Motor neuron (in vitro differentiated cells): ENCODE data around the gene COL21A1. TPM values are rescaled to one million over a fixed set of nuclear protein-coding genes. Genes with fewer than 3 reads are reported as not detected.
A peak's percentile ranks its signal among the peaks of the same experiment; 100 is the strongest.
"Not testable (repeated sequence)": the region's sequence is repeated elsewhere in the genome, so short reads cannot be mapped to it uniquely, and the experiment has no call there.

ENCODE experiments used
- ATAC-seq, 8 experiments: fragments of 200-7000 bp; cut with Tn5 transposase; replicated peaks in 6 of 8; 2 replicates each; pipeline ENCODE4 v1.8.0; 2021; ENCODE audit warnings: mild to moderate bottlenecking in 8 of 8, moderate library complexity in 8 of 8
- H3K27ac ChIP-seq, 2 donors: fragments of 250-450 bp; sonication (Bioruptor Pico); 2 replicates each; pipeline ENCODE4 v1.9.0; 2021; ENCODE audit warnings: antibody characterized with exemption in 2 of 2, mild to moderate bottlenecking in 2 of 2, moderate library complexity in 1 of 2
- H3K4me1 ChIP-seq, 2 donors: fragments of 250-450 bp; sonication (Bioruptor Pico); replicated peaks in 1 of 2; 2 replicates each; pipeline ENCODE4 v1.6.1; 2021; ENCODE audit warnings: antibody characterized with exemption in 2 of 2, mild to moderate bottlenecking in 2 of 2, moderate library complexity in 1 of 2
- H3K4me3 ChIP-seq, 5 donors: fragments of 250-450 bp; sonication (Bioruptor Pico); 2 replicates each; pipeline ENCODE4 v1.9.0; 2021; ENCODE audit warnings: antibody characterized with exemption in 5 of 5, mild to moderate bottlenecking in 5 of 5, moderate library complexity in 4 of 5
- whole genome bisulfite sequencing, 10 experiments: fragments of 450-650 bp; shearing (Covaris generic); methylation state at CpG; one replicate each; pipeline ENCODE4 v1.0.0; 2022; 5-methylcytosine and 5-hydroxymethylcytosine counted together
- in situ Hi-C, 9 experiments: fragments of 400-800 bp; cut with MboI; loops; one replicate each; pipeline ENCODE4 v1.15.0; 2021; ENCODE audit warnings: low sequenced_read_pairs in 9 of 9, low pct_unique_long_range_greater_than_20kb in 2 of 9; ENCODE audit not compliant: unreplicated experiment in 9 of 9
- total RNA-seq, 8 experiments: library from RNA; unstranded; fragments of 300-600 nt; gene quantifications; 2 replicates each; pipeline versions ENCODE4 v1.2.3 to v1.2.4, GENCODE V29; 2022

Gene COL21A1
- total RNA-seq, 8 experiments from 2014 or later, result 0.05 to 124 (median 0.62) TPM

- in situ Hi-C loops, result no loop called here
- Histone ChIP-seq H3K4me1 (no peaks in the 10 kb centered on the region), H3K4me3 (no peak overlapping the region), H3K27ac (no peak overlapping the region)
- WGBS, 10 experiments, result 57 to 100% (median 87%) methylated on average over 1 to 3 of the region's 3 CpGs; no CpG with 5 or more reads in 2 of the 10 experiments
- no peak for ATAC-seq
Measured at GRCh38 chr6:56023829-56024228, 223.6 kb downstream of the COL21A1 start.

DNA sequence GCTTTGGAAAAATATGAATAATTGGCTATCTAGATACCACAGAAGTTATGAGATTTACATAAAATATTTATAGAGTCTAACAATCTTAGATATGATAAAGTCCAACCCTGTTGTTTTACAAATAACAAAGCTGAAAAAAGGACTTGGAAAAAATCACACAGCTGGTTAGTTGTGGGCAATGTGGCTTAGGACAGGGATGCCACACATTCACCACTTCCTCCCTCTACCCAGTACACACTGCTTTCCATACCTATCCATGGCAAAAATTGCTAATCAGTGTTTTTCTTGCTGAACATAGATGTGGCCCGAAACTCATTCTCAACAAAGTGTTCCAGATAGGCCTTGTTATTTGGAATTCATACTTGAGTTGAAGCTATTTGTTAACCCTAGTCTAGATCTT lies 224.7 kb downstream of the COL21A1 start:
- ATAC-seq, result no peak
- WGBS, 10 experiments, result 50 to 100% (median 94%) methylated on average over 1 of the region's 1 CpG; no CpG with 5 or more reads in 4 of the 10 experiments
- H3K27ac ChIP-seq, result no peak overlapping the region
- H3K4me1 ChIP-seq, result no peaks in the 10 kb centered on the region
- no peak overlapping the region for H3K4me3 ChIP-seq
- in situ Hi-C loops, result no loop called here

DNA sequence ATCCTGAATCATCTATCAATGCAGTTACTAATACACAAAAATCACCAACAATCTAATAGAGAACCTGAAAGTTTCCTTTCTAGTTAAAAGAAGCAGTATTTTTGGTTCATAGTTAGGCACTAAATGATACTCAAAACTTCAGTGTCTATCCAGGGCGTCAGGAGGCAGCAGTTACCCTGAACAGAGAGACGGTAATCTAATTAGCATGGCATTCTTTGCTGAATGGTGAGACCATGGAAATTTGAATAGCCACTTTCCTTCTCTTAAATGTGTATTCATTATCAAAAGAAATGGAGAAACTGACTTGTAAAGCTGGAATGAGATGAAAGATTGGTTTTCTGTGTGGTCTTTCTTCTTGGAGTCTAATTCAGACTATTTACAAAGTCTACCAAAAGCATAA lies 225.4 kb downstream of the COL21A1 start:
- ATAC-seq, result peak in 1 of 8 experiments; percentile 37
- in situ Hi-C loops, result no loop called here
- no peaks in the 10 kb centered on the region for H3K4me1 ChIP-seq
- no peak overlapping the region for H3K4me3 ChIP-seq
- WGBS, 10 experiments, result 10 to 60% (median 49%) methylated on average over 1 to 2 of the region's 2 CpGs; no CpG with 5 or more reads in 1 of the 10 experiments
- H3K27ac ChIP-seq, result no peak overlapping the region

DNA sequence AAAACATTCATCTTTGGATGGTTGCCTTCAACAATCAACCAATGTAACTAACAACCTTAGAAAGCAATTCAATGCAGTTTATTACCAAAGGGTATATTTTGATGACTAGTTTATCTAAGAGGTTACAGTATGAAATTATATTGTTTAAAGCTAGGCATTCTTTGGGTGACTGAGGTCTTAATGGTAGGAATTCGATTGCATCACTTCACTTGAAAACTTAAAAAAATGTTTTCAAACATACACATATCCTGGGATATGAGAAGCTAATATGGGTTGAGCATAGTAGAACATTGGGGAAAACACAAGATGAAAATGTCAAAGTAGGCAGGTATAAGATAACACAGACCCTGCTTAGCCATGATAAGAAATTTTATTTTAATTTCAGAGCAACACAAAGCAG lies 227.4 kb downstream of the COL21A1 start:
- no peak for ATAC-seq
- Histone ChIP-seq H3K4me1 (no peaks in the 10 kb centered on the region), H3K4me3 (no peak overlapping the region), H3K27ac (no peak overlapping the region)
- in situ Hi-C loops, result no loop called here
- 8 to 100% (median 57%) methylated on average over 1 of the region's 1 CpG; no CpG with 5 or more reads in 2 of the 10 experiments for WGBS, 10 experiments

- no peak overlapping the region for H3K4me3 ChIP-seq
- ATAC-seq, result no peak
- H3K4me1 ChIP-seq, result no peaks in the 10 kb centered on the region
- no peak overlapping the region for H3K27ac ChIP-seq
- in situ Hi-C loops, result no loop called here
- 34 to 100% (median 92%) methylated on average over 1 to 2 of the region's 2 CpGs for WGBS, 10 experiments
Measured at GRCh38 chr6:56017198-56017597, 230.2 kb downstream of the COL21A1 start.

DNA sequence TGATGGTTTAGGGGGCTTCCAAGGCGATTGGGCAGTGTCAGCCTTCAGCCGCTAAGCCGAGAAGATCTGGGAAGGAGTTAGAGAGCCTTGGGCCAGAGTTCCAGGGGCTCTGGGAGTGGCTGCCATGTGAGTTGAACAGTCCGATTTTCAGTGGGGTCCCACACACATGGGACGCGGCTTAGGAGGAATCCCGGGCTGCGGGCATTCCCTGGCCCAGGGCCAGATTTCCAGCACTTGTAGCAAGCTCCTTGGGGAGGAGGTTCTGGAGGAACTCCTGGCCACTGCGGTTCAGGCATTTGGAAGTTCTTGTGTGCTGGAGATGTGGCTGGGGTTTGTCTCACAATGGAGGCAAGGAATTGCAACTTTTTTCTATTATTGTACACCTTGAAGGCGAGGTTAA lies 233.3 kb downstream of the COL21A1 start:
- H3K27ac ChIP-seq, result not testable (repeated sequence)
- 0 to 100% (median 98%) methylated on average over 1 to 6 of the region's 10 CpGs; no CpG with 5 or more reads in 4 of the 10 experiments for WGBS, 10 experiments

GRCh38 chr6:56009636-56010035 lies 237.7 kb downstream of the COL21A1 start:
- Histone ChIP-seq H3K4me1 (no peaks in the 10 kb centered on the region), H3K4me3 (no peak overlapping the region), H3K27ac (no peak overlapping the region)
- WGBS, 10 experiments, result 0 to 100% (median 80%) methylated on average over 1 to 2 of the region's 2 CpGs; no CpG with 5 or more reads in 1 of the 10 experiments
- peak in 2 of 8 experiments; percentile 80 to 88 for ATAC-seq
- in situ Hi-C loops, result no loop called here

More for the DNA sequence above, 233.3 kb downstream of the COL21A1 start:
- in situ Hi-C loops, ATAC-seq, H3K4me3 ChIP-seq, H3K4me1 ChIP-seq: not testable (repeated sequence)
